HAP-1 (cell line): ENCODE data around the gene CCDC171.

Experiments
- DNase-seq, 2 experiments: peaks; one replicate each; pipeline ENCODE4 v3.0.0-alpha.2; 2016 to 2020; ENCODE audit warnings: low spot score in 2 of 2
- H3K27me3 ChIP-seq: fragments of 250-450 bp; sonication (Bioruptor Pico); 2 replicates; pipeline ENCODE4 v1.5.1; 2020; ENCODE audit warnings: low read depth, mild to moderate bottlenecking, moderate library complexity
- H3K36me3 ChIP-seq: fragments of 250-450 bp; sonication (Bioruptor Pico); replicated peaks from 2 replicates; pipeline ENCODE4 v1.5.1; 2020; ENCODE audit warnings: mild to moderate bottlenecking
- H3K4me1 ChIP-seq: fragments of 250-450 bp; sonication (Bioruptor Pico); 2 replicates; pipeline ENCODE4 v1.5.1; 2020; ENCODE audit warnings: mild to moderate bottlenecking
- H3K4me3 ChIP-seq: fragments of 250-450 bp; sonication (Bioruptor Pico); 2 replicates; pipeline ENCODE4 v1.5.1; 2020; ENCODE audit warnings: mild to moderate bottlenecking, moderate library complexity
- H3K9me3 ChIP-seq: fragments of 250-450 bp; sonication (Bioruptor Pico); 2 replicates; pipeline ENCODE4 v1.5.1; 2020; ENCODE audit warnings: mild to moderate bottlenecking, moderate library complexity
- in situ Hi-C: fragments of 300-500 bp; cut with MboI; formaldehyde crosslinking; loops from 3 replicates; pipeline ENCODE4 v1.14.3; 2020; ENCODE audit warnings: low sequenced_read_pairs, inconsistent platforms, mixed read lengths

Gene CCDC171

GRCh38 chr9:15724612-15725011 lies 171.8 kb downstream of the CCDC171 start:
- no peaks in the 10 kb centered on the region for H3K4me1 ChIP-seq
- DNase-seq: no peak
- H3K27me3 ChIP-seq: no peaks in the 10 kb centered on the region
- H3K36me3 ChIP-seq: no peaks in the 10 kb centered on the region
- in situ Hi-C loops: no loop called here
- H3K9me3 ChIP-seq: no peaks in the 10 kb centered on the region
- H3K4me3 ChIP-seq: no peak overlapping the region

- in situ Hi-C loops: no loop called here
Observed at GRCh38 chr9:15725953-15726352, 173.1 kb downstream of the CCDC171 start.

GRCh38 chr9:15729507-15729906 lies 176.7 kb downstream of the CCDC171 start:
- Histone ChIP-seq H3K9me3 (no peaks in the 10 kb centered on the region), H3K36me3 (no peaks in the 10 kb centered on the region), H3K27me3 (no peaks in the 10 kb centered on the region), H3K4me3 (no peak overlapping the region), H3K4me1 (no peaks in the 10 kb centered on the region)
- DNase-seq: no peak
- in situ Hi-C loops: no loop called here

More at GRCh38 chr9:15725953-15726352, 173.1 kb downstream of the CCDC171 start:
- no peaks in the 10 kb centered on the region for H3K4me1 ChIP-seq
- no peaks in the 10 kb centered on the region for H3K36me3 ChIP-seq
- no peak for DNase-seq
- H3K27me3 ChIP-seq: no peaks in the 10 kb centered on the region
- H3K9me3 ChIP-seq: no peaks in the 10 kb centered on the region
- no peak overlapping the region for H3K4me3 ChIP-seq

GRCh38 chr9:15735083-15735857 lies 182.4 kb downstream of the CCDC171 start:
- no peak for DNase-seq
- in situ Hi-C loops: no loop called here
- Histone ChIP-seq H3K27me3 (no peaks in the 10 kb centered on the region), H3K4me3 (no peak overlapping the region), H3K4me1 (peaks cover 2% of the 10 kb centered on the region; the same call in 1 of the 2 replicates), H3K36me3 (no peaks in the 10 kb centered on the region), H3K9me3 (no peaks in the 10 kb centered on the region)

- H3K4me1 ChIP-seq: peaks cover 2% of the 10 kb centered on the region; the same call in 1 of the 2 replicates
- in situ Hi-C loops: no loop called here
- DNase-seq: no peak
- no peak overlapping the region for H3K4me3 ChIP-seq
- H3K36me3 ChIP-seq: no peaks in the 10 kb centered on the region
- H3K9me3 ChIP-seq: no peaks in the 10 kb centered on the region
- H3K27me3 ChIP-seq: no peaks in the 10 kb centered on the region
Observed at GRCh38 chr9:15736569-15736968, 183.7 kb downstream of the CCDC171 start.

- in situ Hi-C loops: no loop called here
Observed at GRCh38 chr9:15738011-15738410, 185.2 kb downstream of the CCDC171 start.

GRCh38 chr9:15741015-15741414 lies 188.2 kb downstream of the CCDC171 start:
- no peak overlapping the region for H3K4me3 ChIP-seq
- no peaks in the 10 kb centered on the region for H3K36me3 ChIP-seq
- no peaks in the 10 kb centered on the region for H3K9me3 ChIP-seq
- H3K4me1 ChIP-seq: peaks cover 2% of the 10 kb centered on the region; the same call in 1 of the 2 replicates
- no peaks in the 10 kb centered on the region for H3K27me3 ChIP-seq
- in situ Hi-C loops: no loop called here
- DNase-seq: no peak

More at GRCh38 chr9:15738011-15738410, 185.2 kb downstream of the CCDC171 start:
- peak in 1 of 2 experiments; percentile 8 for DNase-seq
- no peaks in the 10 kb centered on the region for H3K27me3 ChIP-seq
- no peaks in the 10 kb centered on the region for H3K36me3 ChIP-seq
- no peak overlapping the region for H3K4me3 ChIP-seq
- peaks cover 2% of the 10 kb centered on the region; the same call in 1 of the 2 replicates for H3K4me1 ChIP-seq
- H3K9me3 ChIP-seq: no peaks in the 10 kb centered on the region

- Histone ChIP-seq H3K36me3 (no peaks in the 10 kb centered on the region), H3K9me3 (no peaks in the 10 kb centered on the region), H3K27me3 (no peaks in the 10 kb centered on the region), H3K4me1 (no peaks in the 10 kb centered on the region), H3K4me3 (no peak overlapping the region)
- in situ Hi-C loops: no loop called here
- DNase-seq: no peak
Observed at GRCh38 chr9:15743512-15743911, 190.7 kb downstream of the CCDC171 start.

GRCh38 chr9:15744196-15744595 lies 191.4 kb downstream of the CCDC171 start:
- Histone ChIP-seq H3K4me1 (no peaks in the 10 kb centered on the region), H3K9me3 (no peaks in the 10 kb centered on the region), H3K36me3 (no peaks in the 10 kb centered on the region), H3K27me3 (no peaks in the 10 kb centered on the region), H3K4me3 (no peak overlapping the region)
- in situ Hi-C loops: no loop called here
- no peak for DNase-seq

- no peak overlapping the region for H3K4me3 ChIP-seq
- no peak for DNase-seq
- H3K36me3 ChIP-seq: no peaks in the 10 kb centered on the region
- no peaks in the 10 kb centered on the region for H3K4me1 ChIP-seq
- no peaks in the 10 kb centered on the region for H3K27me3 ChIP-seq
- in situ Hi-C loops: no loop called here
- H3K9me3 ChIP-seq: no peaks in the 10 kb centered on the region
Observed at GRCh38 chr9:15746905-15747304, 194.1 kb downstream of the CCDC171 start.

- H3K4me1 ChIP-seq: no peaks in the 10 kb centered on the region
- no peak for DNase-seq
- no peaks in the 10 kb centered on the region for H3K36me3 ChIP-seq
- no peak overlapping the region for H3K4me3 ChIP-seq
- 0 out of 2 replicates have a peak, but pooled peaks cover 3% of the 10 kb centered on the region for H3K27me3 ChIP-seq
- in situ Hi-C loops: no loop called here
- H3K9me3 ChIP-seq: no peaks in the 10 kb centered on the region; the same call in 1 of the 2 replicates
Observed at GRCh38 chr9:15755660-15756059, 202.8 kb downstream of the CCDC171 start.

GRCh38 chr9:15761551-15761950 lies 208.7 kb downstream of the CCDC171 start:
- no peak overlapping the region for H3K4me3 ChIP-seq
- H3K4me1 ChIP-seq: no peaks in the 10 kb centered on the region
- no peaks in the 10 kb centered on the region; the same call in 1 of the 2 replicates for H3K9me3 ChIP-seq
- DNase-seq: no peak
- in situ Hi-C loops: no loop called here
- H3K27me3 ChIP-seq: 0 out of 2 replicates have a peak, but pooled peaks cover 3% of the 10 kb centered on the region
- no peaks in the 10 kb centered on the region for H3K36me3 ChIP-seq

GRCh38 chr9:15763371-15763770 lies 210.5 kb downstream of the CCDC171 start:
- H3K27me3 ChIP-seq: 0 out of 2 replicates have a peak, but pooled peaks cover 3% of the 10 kb centered on the region
- no peaks in the 10 kb centered on the region for H3K36me3 ChIP-seq
- H3K4me1 ChIP-seq: no peaks in the 10 kb centered on the region
- H3K4me3 ChIP-seq: no peak overlapping the region
- no peak for DNase-seq
- in situ Hi-C loops: no loop called here
- no peaks in the 10 kb centered on the region for H3K9me3 ChIP-seq

- Histone ChIP-seq H3K36me3 (no peaks in the 10 kb centered on the region), H3K4me3 (no peak overlapping the region), H3K27me3 (0 out of 2 replicates have a peak, but pooled peaks cover 3% of the 10 kb centered on the region), H3K9me3 (no peaks in the 10 kb centered on the region), H3K4me1 (no peaks in the 10 kb centered on the region)
- DNase-seq: no peak
- in situ Hi-C loops: no loop called here
Observed at GRCh38 chr9:15764131-15764530, 211.3 kb downstream of the CCDC171 start.
